ENCODE results near the gene MYMK.

GRCh38 chr9:133513214-133514100 is 11.3 kb downstream of the MYMK start:
- TF ChIP-seq ZNF274 (IDR thresholded peaks at IDR 0.05; ENCODE audit: low read depth, low read length), result no peak
- TF ChIP-seq YY1 (IDR thresholded peaks at IDR 0.05; ENCODE audit: insufficient read depth, insufficient read length), result no peak

Measured in NT2/D1 (cell line).